Upper lobe of left lung (tissue), 6 donors: ENCODE data around the gene LZTS2. TPM values are rescaled to one million over a fixed set of nuclear protein-coding genes. Genes with fewer than 3 reads are reported as not detected.

ENCODE experiments used
- ATAC-seq, 2 donors: fragments of 200-7000 bp; cut with Tn5 transposase; one replicate each; pipeline ENCODE4 v1.9.1; 2022; ENCODE audit warnings: mild to moderate bottlenecking in 2 of 2, moderate library complexity in 2 of 2; ENCODE audit not compliant: low FRiP score in 2 of 2
- DNase-seq, 2 donors: peaks; one replicate each; pipeline ENCODE4 v3.0.0-alpha.2; 2019 to 2020
- H3K27ac ChIP-seq, 4 donors: fragments of 200-600 bp; sonication (generic); one replicate each; pipeline ENCODE4 v1.5.1; 2016 to 2019
- H3K27me3 ChIP-seq, 4 donors: fragments of 200-600 bp; sonication (generic); one replicate each; pipeline ENCODE4 v1.5.1; 2017 to 2019
- H3K36me3 ChIP-seq, 4 donors: fragments of 200-600 bp; sonication (generic); one replicate each; pipeline ENCODE4 v1.5.1; 2016 to 2019
- H3K4me1 ChIP-seq, 4 donors: fragments of 200-600 bp; sonication (generic); one replicate each; pipeline ENCODE4 v1.5.1; 2018 to 2019
- H3K4me3 ChIP-seq, 4 donors: fragments of 200-600 bp; sonication (generic); one replicate each; pipeline ENCODE4 v1.5.1; 2017 to 2019; ENCODE audit warnings: mild to moderate bottlenecking in 2 of 4, moderate library complexity in 1 of 4
- H3K9me3 ChIP-seq, 4 donors: fragments of 200-600 bp; sonication (generic); one replicate each; pipeline ENCODE4 v1.5.1; 2018 to 2019
- EP300 ChIP-seq, 4 donors: sonication (generic); formaldehyde crosslinking; IDR thresholded peaks; one replicate each; pipeline ENCODE4 v1.5.1; 2017; ENCODE audit warnings: antibody characterized with exemption in 4 of 4, control low read depth in 2 of 4
- POLR2A ChIP-seq, 4 donors: fragments of 450-650 bp; IDR thresholded peaks; one replicate each; pipeline ENCODE4 v1.5.1; 2016 to 2017; ENCODE audit warnings: antibody characterized with exemption in 4 of 4, mild to moderate bottlenecking in 2 of 4
- POLR2AphosphoS5 ChIP-seq, 2 donors: sonication (generic); formaldehyde crosslinking; IDR thresholded peaks; one replicate each; pipeline ENCODE4 v1.5.1; 2017; ENCODE audit warnings: antibody characterized with exemption in 2 of 2
- WGBS, 2 donors: methylation state at CpG; one replicate each; pipeline ENCODE4 v1.1.5; 2017 to 2018; 5-methylcytosine and 5-hydroxymethylcytosine counted together
- total RNA-seq, 6 donors: library from RNA; depleted of rRNA in 4 of 6; stranded (reverse); fragments of >200 nt in 4 of 6; gene quantifications; one replicate each; pipeline versions ENCODE4 v1.1.0 to v1.2.1, GENCODE V29; 2016 to 2021
- TF ChIP-seq, protein P1 (sequence below), 6 experiments: fragments of 450-650 bp in 4 of 6; fragments of 200-600 bp in 2 of 6; sonication (generic) in 2 of 6; IDR thresholded peaks; one replicate each; pipeline ENCODE4 v1.5.1; 2016 to 2019; ENCODE audit warnings: antibody characterized with exemption in 6 of 6
- donor health status: DM: no; HTN: no; CAD: no; lungs with moderate emphysema.
- donor health status: DM: no; HTN: yes; CAD: no; lungs with severe emphysema.

Gene LZTS2
- total RNA-seq, 6 donors from 2014 or later: 42.5 to 105 (median 60.1) TPM

DNA sequence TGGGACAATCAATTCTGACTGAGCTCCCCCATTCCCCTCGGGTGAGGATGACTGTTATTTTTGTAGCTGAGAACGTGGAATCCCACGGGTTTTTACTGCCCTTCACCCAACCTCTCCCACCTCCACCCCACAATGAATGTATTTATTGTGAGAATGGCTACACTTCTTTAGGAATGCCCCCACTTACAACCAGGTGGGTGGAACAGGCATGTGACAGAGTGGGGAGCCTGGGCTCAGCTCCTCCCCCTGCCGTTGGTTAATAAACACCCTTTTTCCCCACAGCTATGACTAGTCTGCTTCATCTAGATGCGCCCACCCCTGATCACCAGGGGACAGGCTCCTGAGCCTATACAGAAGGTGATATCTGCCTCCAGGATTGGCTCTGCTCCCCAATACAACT, 14.3 kb upstream of the LZTS2 start:
- 65 to 66% methylated on average over 5 of the region's 5 CpGs for WGBS, 2 donors
- no peak for ATAC-seq
- DNase-seq: no peak
- Histone ChIP-seq H3K4me3 (no peak overlapping the region), H3K4me1 (peaks cover 19 to 32% (median 22%) of the 10 kb centered on the region in 4 donors), H3K36me3 (peaks cover 0 to 47% (median 26%) of the 10 kb centered on the region in 4 donors), H3K9me3 (no peaks in the 10 kb centered on the region), H3K27me3 (no peaks in the 10 kb centered on the region), H3K27ac (no peak overlapping the region)
- TF ChIP-seq POLR2A (IDR thresholded peaks at IDR 0.05) (no peak), EP300 (IDR thresholded peaks at IDR 0.05) (no peak), POLR2AphosphoS5 (IDR thresholded peaks at IDR 0.05) (no peak)

DNA sequence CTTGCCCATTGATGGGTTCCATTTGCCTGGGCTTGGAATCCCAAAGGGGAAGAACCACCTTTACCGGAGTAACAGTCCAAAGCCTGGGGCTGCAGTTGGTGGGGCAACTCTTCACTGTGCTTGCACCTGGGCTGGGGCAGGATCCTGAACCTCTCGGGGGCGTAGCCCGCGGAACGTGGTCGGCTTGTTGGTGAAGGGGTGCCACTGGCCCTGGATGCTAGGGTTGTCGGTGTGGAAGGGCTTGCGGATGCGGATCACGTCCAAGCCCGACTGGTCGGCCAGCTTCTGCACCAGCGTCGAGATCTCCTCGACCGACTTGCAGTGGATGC, 13.0 kb upstream of the LZTS2 start:
- no peak for TF ChIP-seq POLR2AphosphoS5 (IDR thresholded peaks at IDR 0.05)
- no peak for TF ChIP-seq EP300 (IDR thresholded peaks at IDR 0.05)
- no peak for TF ChIP-seq POLR2A (IDR thresholded peaks at IDR 0.05)
- TF ChIP-seq, protein P1, sequence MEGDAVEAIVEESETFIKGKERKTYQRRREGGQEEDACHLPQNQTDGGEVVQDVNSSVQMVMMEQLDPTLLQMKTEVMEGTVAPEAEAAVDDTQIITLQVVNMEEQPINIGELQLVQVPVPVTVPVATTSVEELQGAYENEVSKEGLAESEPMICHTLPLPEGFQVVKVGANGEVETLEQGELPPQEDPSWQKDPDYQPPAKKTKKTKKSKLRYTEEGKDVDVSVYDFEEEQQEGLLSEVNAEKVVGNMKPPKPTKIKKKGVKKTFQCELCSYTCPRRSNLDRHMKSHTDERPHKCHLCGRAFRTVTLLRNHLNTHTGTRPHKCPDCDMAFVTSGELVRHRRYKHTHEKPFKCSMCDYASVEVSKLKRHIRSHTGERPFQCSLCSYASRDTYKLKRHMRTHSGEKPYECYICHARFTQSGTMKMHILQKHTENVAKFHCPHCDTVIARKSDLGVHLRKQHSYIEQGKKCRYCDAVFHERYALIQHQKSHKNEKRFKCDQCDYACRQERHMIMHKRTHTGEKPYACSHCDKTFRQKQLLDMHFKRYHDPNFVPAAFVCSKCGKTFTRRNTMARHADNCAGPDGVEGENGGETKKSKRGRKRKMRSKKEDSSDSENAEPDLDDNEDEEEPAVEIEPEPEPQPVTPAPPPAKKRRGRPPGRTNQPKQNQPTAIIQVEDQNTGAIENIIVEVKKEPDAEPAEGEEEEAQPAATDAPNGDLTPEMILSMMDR (IDR thresholded peaks at IDR 0.05): no peak
- peak overlapping the region; percentile 95 to 99 (median 96) for H3K4me3 ChIP-seq
- peaks cover under 1 to 47% (median 32%) of the 10 kb centered on the region in 4 donors for H3K36me3 ChIP-seq
- H3K4me1 ChIP-seq: peaks cover 19 to 32% (median 22%) of the 10 kb centered on the region in 4 donors
- no peaks in the 10 kb centered on the region for H3K27me3 ChIP-seq
- no peak for DNase-seq
- no peak for ATAC-seq
- 24 to 33% methylated on average over 1 to 17 of the region's 17 CpGs for WGBS, 2 donors
- no peaks in the 10 kb centered on the region for H3K9me3 ChIP-seq
- peak overlapping the region in 3 of 4 donors; percentile 78 to 87 (median 81) for H3K27ac ChIP-seq

DNA sequence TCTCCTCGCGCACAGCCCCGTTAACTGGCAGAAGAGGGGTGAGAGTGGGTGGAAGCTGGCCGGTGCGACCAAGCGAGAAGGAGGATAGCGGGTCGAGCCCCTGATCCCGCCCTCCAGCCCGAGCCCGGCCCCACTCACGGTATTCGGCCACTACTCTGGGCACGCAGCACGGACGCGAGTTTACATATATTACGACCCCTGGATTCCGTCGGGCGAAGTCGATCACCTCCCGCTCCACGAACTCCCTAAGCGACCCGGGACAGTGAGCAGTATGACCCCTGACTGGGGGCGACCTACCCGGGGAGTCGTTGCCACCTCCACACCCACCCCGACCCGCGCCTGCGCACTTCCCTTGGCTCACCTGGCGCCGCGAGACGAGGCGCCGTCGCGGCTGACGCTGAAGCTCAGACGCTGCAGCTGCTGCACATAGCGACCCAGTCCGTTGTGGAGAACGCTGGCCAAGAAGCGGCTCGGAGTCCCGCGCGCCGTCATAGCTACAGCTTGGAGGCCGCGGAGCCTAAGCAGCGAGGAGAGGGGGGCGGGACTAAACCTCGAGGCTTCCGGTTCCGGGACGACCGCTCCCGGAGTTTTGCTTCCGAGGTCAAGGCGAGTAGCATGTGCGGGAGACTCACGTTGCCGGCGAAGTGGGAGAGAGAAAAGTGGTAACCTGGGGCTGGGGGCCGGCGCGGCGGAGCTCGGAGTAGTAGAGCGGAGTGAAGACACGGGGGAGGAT, 12.5 kb upstream of the LZTS2 start, which contains the start of the genes MRPL43 and TWNK:
TSS of gene MRPL43 (minus strand) at position 546 of the 733 bp plus-strand sequence. CDS start at position 492, 54 bp downstream.
TSS of gene TWNK (plus strand) at position 592 of the 733 bp plus-strand sequence. CDS start 668 bp downstream, outside the sequence.
- 1 to 2% methylated on average over 23 to 37 of the region's 75 CpGs for WGBS, 2 donors
- peak; percentile 86 to 91 for DNase-seq
- TF ChIP-seq POLR2A (IDR thresholded peaks at IDR 0.05): peak in 1 of 4 donors; percentile 78
- TF ChIP-seq, protein P1 (IDR thresholded peaks at IDR 0.05): peak in 1 of 6 experiments; percentile 27
- no peak for TF ChIP-seq EP300 (IDR thresholded peaks at IDR 0.05)
- peak; percentile 69 to 74 for TF ChIP-seq POLR2AphosphoS5 (IDR thresholded peaks at IDR 0.05)
- Histone ChIP-seq H3K9me3 (no peaks in the 10 kb centered on the region), H3K36me3 (peaks cover 2 to 42% (median 30%) of the 10 kb centered on the region in 4 donors), H3K27me3 (no peaks in the 10 kb centered on the region), H3K27ac (peak within 1 kb of the TSS; percentile 54 to 87 (median 80)), H3K4me3 (peak within 1 kb of the TSS; percentile 95 to 99 (median 96)), H3K4me1 (peaks cover 19 to 32% (median 22%) of the 10 kb centered on the region in 4 donors)
- peak; percentile 87 to 94 for ATAC-seq

DNA sequence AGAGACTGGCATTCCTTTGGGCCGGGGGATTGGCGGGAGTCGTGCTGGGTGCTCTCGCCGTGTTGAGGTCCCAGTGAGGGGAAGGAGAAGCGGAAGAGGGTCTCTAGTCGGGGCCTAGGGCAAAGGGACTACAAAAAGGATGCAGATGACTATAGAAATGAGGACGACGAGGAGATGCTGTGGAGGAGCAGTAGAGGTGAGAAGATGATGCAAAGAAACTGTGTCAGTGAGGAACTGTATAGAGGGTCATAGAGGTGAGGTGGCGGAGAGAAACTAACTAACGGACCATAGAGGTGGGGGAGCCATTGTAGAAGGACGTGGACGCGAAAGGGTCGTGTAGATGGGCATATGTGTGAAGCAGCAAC, 11.9 kb upstream of the LZTS2 start:
- no peak for DNase-seq
- H3K9me3 ChIP-seq: no peaks in the 10 kb centered on the region
- H3K27me3 ChIP-seq: no peaks in the 10 kb centered on the region
- H3K36me3 ChIP-seq: peaks cover 2 to 38% (median 28%) of the 10 kb centered on the region in 4 donors
- peaks cover 19 to 32% (median 22%) of the 10 kb centered on the region in 4 donors for H3K4me1 ChIP-seq
- TF ChIP-seq EP300 (IDR thresholded peaks at IDR 0.05): no peak
- TF ChIP-seq POLR2A (IDR thresholded peaks at IDR 0.05): no peak
- no peak for TF ChIP-seq POLR2AphosphoS5 (IDR thresholded peaks at IDR 0.05)
- TF ChIP-seq, protein P1 (IDR thresholded peaks at IDR 0.05): no peak
- no peak for ATAC-seq
- WGBS, 2 donors: 1% methylated on average over 15 of the region's 15 CpGs
- H3K27ac ChIP-seq: peak overlapping the region; percentile 54 to 87 (median 80)
- H3K4me3 ChIP-seq: peak overlapping the region; percentile 95 to 99 (median 96)

DNA sequence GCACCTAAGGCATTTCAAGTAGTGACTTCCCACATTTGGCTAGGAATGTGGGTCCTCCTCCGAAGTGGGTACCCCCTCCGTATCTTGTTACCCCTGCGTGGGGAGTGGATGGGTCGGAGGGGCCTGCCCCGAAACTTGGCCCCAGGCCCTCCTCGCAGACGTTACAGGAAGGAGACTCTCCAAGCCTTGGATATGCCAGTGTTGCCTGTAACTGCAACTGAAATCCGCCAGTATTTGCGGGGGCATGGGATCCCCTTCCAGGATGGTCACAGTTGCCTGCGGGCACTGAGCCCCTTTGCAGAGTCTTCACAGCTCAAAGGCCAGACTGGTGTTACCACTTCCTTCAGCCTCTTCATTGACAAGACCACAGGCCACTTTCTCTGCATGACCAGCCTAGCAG, 11.4 kb upstream of the LZTS2 start:
- peaks cover 2 to 38% (median 28%) of the 10 kb centered on the region in 4 donors for H3K36me3 ChIP-seq
- H3K9me3 ChIP-seq: no peaks in the 10 kb centered on the region
- no peak for TF ChIP-seq POLR2AphosphoS5 (IDR thresholded peaks at IDR 0.05)
- TF ChIP-seq, protein P1 (IDR thresholded peaks at IDR 0.05): no peak
- TF ChIP-seq EP300 (IDR thresholded peaks at IDR 0.05): no peak
- no peak for TF ChIP-seq POLR2A (IDR thresholded peaks at IDR 0.05)
- peaks cover 19 to 32% (median 22%) of the 10 kb centered on the region in 4 donors for H3K4me1 ChIP-seq
- H3K4me3 ChIP-seq: peak overlapping the region in 3 of 4 donors; percentile 96 to 99 (median 96)
- WGBS, 2 donors: 77 to 78% methylated on average over 5 to 10 of the region's 10 CpGs
- DNase-seq (no peak), ATAC-seq (no peak)
- no peak overlapping the region for H3K27ac ChIP-seq
- H3K27me3 ChIP-seq: no peaks in the 10 kb centered on the region
